Cardiac muscle cell (in vitro differentiated cells and primary cell): ENCODE data around the gene NOL8. TPM values are rescaled to one million over a fixed set of nuclear protein-coding genes. Genes with fewer than 3 reads are reported as not detected.
A peak's percentile ranks its signal among the peaks of the same experiment; 100 is the strongest.

Source experiments
- DNase-seq, 2 donors: peaks; one replicate each; pipeline versions ENCODE4 v3.0.0 to v3.0.0-alpha.2; 2010 to 2017; ENCODE audit warnings: low read depth in 1 of 2, low spot score in 1 of 2
- H3K27ac ChIP-seq: fragments of 200-600 bp; sonication (generic); 2 replicates; pipeline ENCODE4 v1.5.1; 2016
- H3K27me3 ChIP-seq: fragments of 200-600 bp; sonication (generic); 2 replicates; pipeline ENCODE4 v1.6.0; 2016; ENCODE audit warnings: control low read depth
- H3K36me3 ChIP-seq: fragments of 200-600 bp; sonication (generic); 2 replicates; pipeline ENCODE4 v1.5.1; 2016; ENCODE audit warnings: control low read depth
- H3K4me1 ChIP-seq: fragments of 200-600 bp; sonication (generic); 2 replicates; pipeline ENCODE4 v1.8.1; 2017; ENCODE audit warnings: low read depth, mild to moderate bottlenecking, mixed run types
- H3K4me3 ChIP-seq: fragments of 200-600 bp; sonication (generic); 2 replicates; pipeline ENCODE4 v1.5.1; 2016; ENCODE audit warnings: mild to moderate bottlenecking
- H3K9me3 ChIP-seq: fragments of 200-600 bp; sonication (generic); 2 replicates; pipeline ENCODE4 v1.5.1; 2017; ENCODE audit warnings: low read depth, mild to moderate bottlenecking, control low read depth
- polyA plus RNA-seq: library from polyadenylated mRNA; unstranded; fragments of >200 nt; fragmentation: Nextera tagmentation; extraction: Ambion mirVana; gene quantifications from 2 replicates; pipeline ENCODE4 v1.2.1, GENCODE V29; 2016
- total RNA-seq: library from RNA; depleted of rRNA; stranded (reverse); fragments of >200 nt; gene quantifications from 2 replicates; pipeline ENCODE4 v1.2.3, GENCODE V29; 2016
- TF ChIP-seq, protein P1 (sequence below): IDR thresholded peaks from 2 replicates; pipeline ENCODE4 v1.5.1; 2012; ENCODE audit warnings: low read depth, mild to moderate bottlenecking, low read length

The NOL8 gene
- total and polyA plus RNA-seq, 2 experiments from 2014 or later: 15.1 to 21.6 TPM

DNA sequence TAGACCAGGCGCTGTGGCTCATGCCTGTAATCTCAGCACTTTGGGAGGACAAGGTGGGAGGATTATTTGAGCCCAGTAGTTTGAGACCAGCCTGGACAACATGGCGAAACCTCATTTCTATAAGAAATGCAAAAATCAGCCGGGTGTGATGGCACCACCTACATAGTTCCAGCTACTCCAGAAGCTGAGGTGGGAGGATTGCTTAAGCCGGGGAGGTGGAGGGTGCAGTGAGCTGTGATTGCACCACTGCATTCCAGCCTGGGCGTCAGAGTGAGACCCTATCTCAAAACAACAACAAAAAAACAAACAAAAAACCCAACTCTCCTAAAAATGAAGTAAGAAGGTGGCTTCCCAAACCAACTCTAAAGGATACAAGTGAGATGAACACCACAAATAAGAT is 54.6 kb downstream of the NOL8 start:
- Histone ChIP-seq H3K4me1 (no peaks in the 10 kb centered on the region), H3K27ac (no peak overlapping the region)
- TF ChIP-seq, protein P1, sequence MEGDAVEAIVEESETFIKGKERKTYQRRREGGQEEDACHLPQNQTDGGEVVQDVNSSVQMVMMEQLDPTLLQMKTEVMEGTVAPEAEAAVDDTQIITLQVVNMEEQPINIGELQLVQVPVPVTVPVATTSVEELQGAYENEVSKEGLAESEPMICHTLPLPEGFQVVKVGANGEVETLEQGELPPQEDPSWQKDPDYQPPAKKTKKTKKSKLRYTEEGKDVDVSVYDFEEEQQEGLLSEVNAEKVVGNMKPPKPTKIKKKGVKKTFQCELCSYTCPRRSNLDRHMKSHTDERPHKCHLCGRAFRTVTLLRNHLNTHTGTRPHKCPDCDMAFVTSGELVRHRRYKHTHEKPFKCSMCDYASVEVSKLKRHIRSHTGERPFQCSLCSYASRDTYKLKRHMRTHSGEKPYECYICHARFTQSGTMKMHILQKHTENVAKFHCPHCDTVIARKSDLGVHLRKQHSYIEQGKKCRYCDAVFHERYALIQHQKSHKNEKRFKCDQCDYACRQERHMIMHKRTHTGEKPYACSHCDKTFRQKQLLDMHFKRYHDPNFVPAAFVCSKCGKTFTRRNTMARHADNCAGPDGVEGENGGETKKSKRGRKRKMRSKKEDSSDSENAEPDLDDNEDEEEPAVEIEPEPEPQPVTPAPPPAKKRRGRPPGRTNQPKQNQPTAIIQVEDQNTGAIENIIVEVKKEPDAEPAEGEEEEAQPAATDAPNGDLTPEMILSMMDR: no peak

DNA sequence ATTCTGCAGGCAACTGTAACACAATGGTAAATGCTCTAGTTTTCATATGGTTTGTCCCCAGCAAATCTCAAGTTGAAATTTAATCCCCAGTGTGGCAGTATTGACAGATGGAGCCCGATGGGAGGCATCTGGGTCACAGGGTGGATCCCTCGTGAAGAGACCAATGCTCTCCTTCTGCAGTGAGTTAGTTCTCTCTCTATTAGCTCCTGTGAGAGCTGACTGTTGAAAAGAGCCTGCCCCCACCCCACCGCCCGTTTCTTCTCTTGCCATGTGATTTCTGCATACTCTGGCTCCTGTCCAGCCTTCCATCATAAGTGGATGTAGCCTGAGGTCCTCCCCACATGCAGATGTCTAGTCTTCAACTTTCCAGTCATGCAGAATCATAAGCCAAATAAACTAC is 58.7 kb downstream of the NOL8 start:
- peaks cover 88% of the 10 kb centered on the region for H3K36me3 ChIP-seq
- no peak overlapping the region for H3K27ac ChIP-seq
- DNase-seq: peak in 1 of 2 donors; percentile 10
- no peaks in the 10 kb centered on the region for H3K27me3 ChIP-seq
- H3K4me3 ChIP-seq: no peak overlapping the region
- H3K4me1 ChIP-seq: no peaks in the 10 kb centered on the region
- H3K9me3 ChIP-seq: no peaks in the 10 kb centered on the region
- TF ChIP-seq, protein P1: no peak

More for the DNA sequence above, 54.6 kb downstream of the NOL8 start:
- no peak for DNase-seq
- Histone ChIP-seq H3K27me3 (no peaks in the 10 kb centered on the region), H3K9me3 (no peaks in the 10 kb centered on the region), H3K36me3 (peaks cover 88% of the 10 kb centered on the region), H3K4me3 (no peak overlapping the region)

DNA sequence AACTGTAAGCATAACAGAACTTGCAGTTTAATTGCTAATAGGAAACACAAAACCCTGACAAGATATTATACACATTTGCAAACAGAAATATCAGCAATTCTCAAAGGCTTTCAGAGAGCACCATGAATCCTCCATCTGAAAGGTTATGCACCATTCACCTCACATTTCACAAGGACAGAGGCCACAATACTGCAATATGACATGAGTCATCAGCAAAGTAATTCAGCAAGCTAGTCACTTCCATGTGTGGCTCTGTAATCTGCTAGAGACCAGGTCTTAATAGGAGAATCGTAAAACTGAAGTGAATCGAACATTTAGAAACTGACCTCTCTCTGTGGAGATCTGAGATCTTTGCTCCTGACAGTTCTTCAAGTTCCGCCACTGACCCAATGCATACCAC is 60.0 kb downstream of the NOL8 start:
- H3K9me3 ChIP-seq: no peaks in the 10 kb centered on the region
- H3K36me3 ChIP-seq: peaks cover 83% of the 10 kb centered on the region

DNA sequence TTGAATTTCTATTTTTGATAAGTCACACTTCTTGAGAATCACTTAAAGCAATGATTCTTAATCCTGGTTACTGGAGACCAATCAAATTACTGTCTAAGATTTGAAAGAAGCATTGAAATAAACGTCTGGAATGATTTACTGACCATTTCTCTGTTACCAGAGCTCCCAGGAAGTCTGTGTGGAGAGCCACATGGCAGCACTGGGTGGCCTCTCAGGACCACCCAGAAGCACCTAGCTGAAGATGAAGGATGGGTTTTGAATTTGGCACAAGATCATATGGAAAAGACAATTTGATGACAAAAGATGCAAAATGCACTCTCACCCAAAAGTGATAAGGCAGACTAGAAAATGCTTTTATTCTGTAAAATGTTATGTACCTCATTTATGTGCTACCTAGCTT is 62.0 kb downstream of the NOL8 start:
- Histone ChIP-seq H3K4me1 (no peaks in the 10 kb centered on the region), H3K4me3 (no peak overlapping the region), H3K9me3 (no peaks in the 10 kb centered on the region), H3K36me3 (peaks cover 85% of the 10 kb centered on the region), H3K27ac (no peak overlapping the region), H3K27me3 (no peaks in the 10 kb centered on the region)
- no peak for DNase-seq
- TF ChIP-seq, protein P1: no peak

More for the DNA sequence above, 60.0 kb downstream of the NOL8 start:
- DNase-seq: no peak
- no peak overlapping the region for H3K27ac ChIP-seq
- no peaks in the 10 kb centered on the region for H3K27me3 ChIP-seq
- H3K4me1 ChIP-seq: no peaks in the 10 kb centered on the region
- H3K4me3 ChIP-seq: no peak overlapping the region
- TF ChIP-seq, protein P1: no peak

DNA sequence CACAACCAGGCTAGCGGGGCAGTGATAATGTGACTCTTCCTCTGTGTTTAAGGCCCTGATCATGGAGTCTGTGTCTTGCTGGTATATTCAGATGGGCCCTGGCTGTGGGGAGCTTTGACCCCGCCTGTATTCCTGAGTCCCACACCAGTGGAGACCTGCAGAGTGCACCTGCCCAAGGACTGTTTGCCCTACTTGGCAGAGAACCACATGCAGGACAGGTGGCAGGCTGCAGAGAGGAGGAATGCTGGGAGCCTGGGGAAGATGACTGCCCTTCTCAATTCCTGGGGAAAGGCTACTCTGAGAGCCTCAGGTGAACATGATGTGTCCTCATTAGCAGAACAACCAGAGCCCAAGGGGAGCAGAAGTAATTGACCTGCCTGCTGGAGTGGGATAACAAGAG is 67.8 kb downstream of the NOL8 start:
- no peak overlapping the region for H3K27ac ChIP-seq
- peaks cover 75% of the 10 kb centered on the region for H3K36me3 ChIP-seq

More for the DNA sequence above, 67.8 kb downstream of the NOL8 start:
- Histone ChIP-seq H3K4me3 (no peak overlapping the region), H3K9me3 (no peaks in the 10 kb centered on the region), H3K4me1 (no peaks in the 10 kb centered on the region), H3K27me3 (no peaks in the 10 kb centered on the region)
- DNase-seq: no peak
- TF ChIP-seq, protein P1: no peak
